ENCODE results near the gene SUPT3H. TPM values are rescaled to one million over a fixed set of nuclear protein-coding genes. Genes with fewer than 3 reads are reported as not detected.

The SUPT3H gene
- total RNA-seq, 1 donor from 2014 or later: 9.9 TPM

DNA sequence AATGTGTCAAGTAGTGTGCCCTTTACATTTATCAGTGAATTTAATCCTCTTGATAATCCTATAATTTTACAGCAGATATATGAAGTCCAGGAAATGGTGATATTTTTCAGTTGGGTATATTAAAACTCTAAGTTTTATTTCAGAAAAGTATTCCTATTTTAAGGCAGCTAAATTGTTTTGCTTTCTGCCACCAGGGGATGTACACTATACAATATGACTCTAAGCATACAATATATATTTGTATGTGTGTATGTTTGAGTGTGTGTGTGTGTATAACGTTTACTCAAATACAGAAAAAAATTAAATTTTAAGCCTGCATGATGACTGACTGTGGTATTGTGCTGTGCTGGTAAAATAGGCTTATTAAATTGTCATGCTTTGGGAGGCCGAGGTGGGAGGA is 151.7 kb downstream of the SUPT3H start:
- Histone ChIP-seq H3K4me3 (ENCODE audit: low read length in 3 of 3) (no peak overlapping the region), H3K27me3 (ENCODE audit: control insufficient read depth in 3 of 3, insufficient read depth in 3 of 3, low read length in 3 of 3) (no peaks in the 10 kb centered on the region), H3K4me1 (ENCODE audit: control insufficient read depth in 3 of 3, insufficient read depth in 3 of 3, low read length in 3 of 3) (no peaks in the 10 kb centered on the region), H3K36me3 (ENCODE audit: control insufficient read depth in 3 of 3, insufficient read depth in 3 of 3, low read length in 3 of 3) (no peaks in the 10 kb centered on the region), H3K27ac (ENCODE audit: low read depth, low read length) (no peak overlapping the region), H3K9ac (ENCODE audit: low read depth in 1 of 3, low read length in 3 of 3) (no peak overlapping the region), H3K9me3 (ENCODE audit: control insufficient read depth in 3 of 3, low read length in 3 of 3) (peaks cover 0 to 2% (median 0%) of the 10 kb centered on the region in 3 donors)

DNA sequence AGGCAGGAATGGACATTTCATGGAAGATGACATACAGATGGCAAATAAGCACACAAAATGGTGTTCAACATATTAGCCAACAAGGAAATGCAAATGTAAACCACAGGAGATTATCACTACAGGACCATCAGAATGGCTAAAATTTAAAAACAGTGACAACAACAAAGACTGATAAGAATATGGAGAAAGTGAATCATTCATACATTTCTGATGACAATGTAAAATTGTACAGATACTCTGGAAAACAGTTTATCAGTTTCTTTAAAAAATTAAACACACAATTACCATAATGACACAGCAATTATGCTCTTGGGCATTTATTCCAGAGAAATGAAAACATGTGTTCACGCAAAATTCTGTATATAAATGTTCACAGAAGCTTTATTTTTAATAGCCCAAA is 155.4 kb downstream of the SUPT3H start:
- Histone ChIP-seq H3K27me3 (ENCODE audit: control insufficient read depth in 3 of 3, insufficient read depth in 3 of 3, low read length in 3 of 3) (no peaks in the 10 kb centered on the region), H3K4me3 (ENCODE audit: low read length in 3 of 3) (no peak overlapping the region), H3K27ac (ENCODE audit: low read depth, low read length) (no peak overlapping the region), H3K36me3 (ENCODE audit: control insufficient read depth in 3 of 3, insufficient read depth in 3 of 3, low read length in 3 of 3) (no peaks in the 10 kb centered on the region), H3K4me1 (ENCODE audit: control insufficient read depth in 3 of 3, insufficient read depth in 3 of 3, low read length in 3 of 3) (no peaks in the 10 kb centered on the region), H3K9me3 (ENCODE audit: control insufficient read depth in 3 of 3, low read length in 3 of 3) (no peaks in the 10 kb centered on the region), H3K9ac (ENCODE audit: low read depth in 1 of 3, low read length in 3 of 3) (no peak overlapping the region)

DNA sequence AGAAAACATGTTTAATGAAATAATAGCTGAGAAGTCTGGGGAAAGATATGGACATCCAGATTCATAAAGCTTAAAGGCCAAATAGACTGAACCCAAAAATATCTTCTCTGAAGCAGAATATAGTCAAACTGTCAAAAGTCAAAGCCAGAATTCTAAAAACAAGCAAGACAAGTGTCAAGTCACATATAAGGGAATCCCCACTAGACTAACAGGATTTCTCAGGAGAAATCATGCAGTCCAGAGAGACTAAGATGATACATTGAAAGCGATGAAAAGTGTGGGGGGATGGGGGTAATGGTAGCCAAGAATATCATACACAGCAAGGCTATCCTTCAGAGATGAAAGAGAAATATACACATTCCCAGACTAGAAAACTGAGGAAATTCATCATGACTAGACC is 162.0 kb downstream of the SUPT3H start:
- no peaks in the 10 kb centered on the region for H3K4me1 ChIP-seq (ENCODE audit: control insufficient read depth in 3 of 3, insufficient read depth in 3 of 3, low read length in 3 of 3)
- no peaks in the 10 kb centered on the region for H3K36me3 ChIP-seq (ENCODE audit: control insufficient read depth in 3 of 3, insufficient read depth in 3 of 3, low read length in 3 of 3)
- H3K27me3 ChIP-seq (ENCODE audit: control insufficient read depth in 3 of 3, insufficient read depth in 3 of 3, low read length in 3 of 3): no peaks in the 10 kb centered on the region
- H3K4me3 ChIP-seq (ENCODE audit: low read length in 3 of 3): no peak overlapping the region
- H3K9ac ChIP-seq (ENCODE audit: low read depth in 1 of 3, low read length in 3 of 3): no peak overlapping the region
- H3K27ac ChIP-seq (ENCODE audit: low read depth, low read length): no peak overlapping the region
- peaks cover 0 to 7% (median 3%) of the 10 kb centered on the region in 3 donors for H3K9me3 ChIP-seq (ENCODE audit: control insufficient read depth in 3 of 3, low read length in 3 of 3)

DNA sequence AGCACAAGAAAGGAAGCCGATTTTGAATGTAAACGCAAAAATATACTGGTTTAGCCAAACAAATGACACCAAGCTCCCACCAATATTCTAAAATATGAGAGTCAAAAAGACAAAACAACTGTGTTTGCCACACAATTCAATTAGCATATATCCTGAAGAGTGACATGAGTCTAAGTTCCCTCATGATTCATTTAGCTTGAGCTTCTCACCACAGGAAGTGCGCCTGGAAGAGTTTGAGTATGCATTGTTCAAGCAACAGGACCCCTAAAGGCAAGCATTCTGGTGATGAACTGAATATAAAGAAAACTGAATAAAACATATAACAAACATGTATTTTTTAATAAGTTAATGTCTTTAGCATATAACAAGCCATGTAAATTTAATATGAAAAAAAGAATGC is 164.8 kb downstream of the SUPT3H start:
- peaks cover 0 to 11% (median 5%) of the 10 kb centered on the region in 3 donors for H3K9me3 ChIP-seq (ENCODE audit: control insufficient read depth in 3 of 3, low read length in 3 of 3)
- no peaks in the 10 kb centered on the region for H3K4me1 ChIP-seq (ENCODE audit: control insufficient read depth in 3 of 3, insufficient read depth in 3 of 3, low read length in 3 of 3)
- no peaks in the 10 kb centered on the region for H3K36me3 ChIP-seq (ENCODE audit: control insufficient read depth in 3 of 3, insufficient read depth in 3 of 3, low read length in 3 of 3)
- no peak overlapping the region for H3K4me3 ChIP-seq (ENCODE audit: low read length in 3 of 3)
- H3K9ac ChIP-seq (ENCODE audit: low read depth in 1 of 3, low read length in 3 of 3): no peak overlapping the region
- no peak overlapping the region for H3K27ac ChIP-seq (ENCODE audit: low read depth, low read length)
- H3K27me3 ChIP-seq (ENCODE audit: control insufficient read depth in 3 of 3, insufficient read depth in 3 of 3, low read length in 3 of 3): no peaks in the 10 kb centered on the region

DNA sequence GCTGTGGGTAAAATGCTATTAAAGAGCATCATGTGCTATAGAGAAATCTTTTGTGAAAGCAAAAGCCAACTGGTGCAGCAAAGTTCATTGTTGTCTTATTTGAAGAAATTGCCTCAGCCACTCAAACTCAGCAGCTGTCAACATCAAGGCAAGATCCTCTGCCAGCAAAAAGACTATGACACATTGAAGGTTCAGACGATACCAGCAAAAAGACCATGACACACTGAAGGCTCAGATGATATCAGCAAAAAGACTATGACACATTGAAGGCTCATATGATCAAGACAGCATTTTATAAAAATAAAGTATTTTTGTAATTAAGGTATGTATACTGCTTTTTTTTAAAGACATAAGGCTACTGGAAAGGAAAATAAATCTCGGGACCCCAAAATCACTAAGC is 168.0 kb downstream of the SUPT3H start:
- no peak overlapping the region for H3K4me3 ChIP-seq (ENCODE audit: low read length in 3 of 3)
- no peaks in the 10 kb centered on the region for H3K36me3 ChIP-seq (ENCODE audit: control insufficient read depth in 3 of 3, insufficient read depth in 3 of 3, low read length in 3 of 3)
- peaks cover 0 to 4% (median 2%) of the 10 kb centered on the region in 3 donors for H3K9me3 ChIP-seq (ENCODE audit: control insufficient read depth in 3 of 3, low read length in 3 of 3)
- no peaks in the 10 kb centered on the region for H3K27me3 ChIP-seq (ENCODE audit: control insufficient read depth in 3 of 3, insufficient read depth in 3 of 3, low read length in 3 of 3)
- no peak overlapping the region for H3K9ac ChIP-seq (ENCODE audit: low read depth in 1 of 3, low read length in 3 of 3)
- no peaks in the 10 kb centered on the region for H3K4me1 ChIP-seq (ENCODE audit: control insufficient read depth in 3 of 3, insufficient read depth in 3 of 3, low read length in 3 of 3)
- H3K27ac ChIP-seq (ENCODE audit: low read depth, low read length): no peak overlapping the region

DNA sequence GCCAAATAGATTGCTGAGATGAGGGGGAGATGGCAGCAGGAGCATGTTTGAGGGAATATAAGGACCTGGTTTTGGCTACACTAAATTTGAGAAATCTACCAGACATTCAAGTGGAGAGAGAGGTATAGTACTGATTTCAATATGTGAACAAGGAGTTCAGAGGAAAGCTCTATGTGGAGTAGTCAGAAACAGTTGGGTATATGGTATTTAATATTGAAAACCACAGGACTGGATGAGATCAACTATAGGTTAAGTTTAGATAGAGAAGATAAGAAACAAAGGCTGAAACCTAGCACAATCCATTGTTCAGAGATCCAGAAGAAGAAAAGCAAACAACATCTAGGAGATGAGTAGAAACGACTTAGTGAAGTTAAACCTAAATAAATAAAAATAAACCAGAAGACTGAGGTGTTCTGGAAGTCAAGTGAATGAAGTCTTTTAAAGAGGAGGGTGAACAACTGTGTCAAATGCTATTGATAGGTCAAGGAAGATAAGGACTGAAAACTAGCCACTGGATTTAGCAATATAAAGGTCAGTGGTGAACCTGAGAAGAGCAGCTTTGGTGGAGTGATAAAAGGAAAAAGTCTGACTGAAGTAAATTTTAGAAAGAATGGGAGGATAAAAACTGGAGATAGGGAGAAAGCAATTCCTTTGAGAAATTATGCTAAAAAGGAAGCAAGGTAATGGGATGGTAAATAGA is 170.8 kb downstream of the SUPT3H start:
- Histone ChIP-seq H3K4me3 (ENCODE audit: low read length in 3 of 3) (no peak overlapping the region), H3K9me3 (ENCODE audit: control insufficient read depth in 3 of 3, low read length in 3 of 3) (peaks cover 0 to 3% (median 2%) of the 10 kb centered on the region in 3 donors), H3K27me3 (ENCODE audit: control insufficient read depth in 3 of 3, insufficient read depth in 3 of 3, low read length in 3 of 3) (no peaks in the 10 kb centered on the region), H3K4me1 (ENCODE audit: control insufficient read depth in 3 of 3, insufficient read depth in 3 of 3, low read length in 3 of 3) (no peaks in the 10 kb centered on the region), H3K27ac (ENCODE audit: low read depth, low read length) (no peak overlapping the region), H3K36me3 (ENCODE audit: control insufficient read depth in 3 of 3, insufficient read depth in 3 of 3, low read length in 3 of 3) (no peaks in the 10 kb centered on the region), H3K9ac (ENCODE audit: low read depth in 1 of 3, low read length in 3 of 3) (no peak overlapping the region)

DNA sequence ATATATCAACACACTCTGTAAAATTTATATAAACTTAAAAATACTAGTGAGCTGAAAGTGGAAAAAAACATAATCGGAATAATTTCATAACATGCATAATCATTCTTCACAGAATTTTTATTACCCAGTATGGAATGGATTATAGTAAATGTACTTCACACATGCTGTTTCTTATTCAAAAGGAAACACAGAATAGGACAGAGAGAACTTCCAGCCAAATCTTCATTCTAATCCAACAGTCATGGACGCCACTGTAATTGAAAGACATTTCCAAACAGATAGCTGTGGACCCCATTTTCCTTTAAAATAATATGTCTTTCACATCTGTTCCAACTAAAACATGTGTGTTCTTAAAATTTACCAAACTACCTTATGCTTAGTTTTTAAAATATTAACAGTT is 176.2 kb downstream of the SUPT3H start:
- Histone ChIP-seq H3K9ac (ENCODE audit: low read depth in 1 of 3, low read length in 3 of 3) (no peak overlapping the region), H3K4me3 (ENCODE audit: low read length in 3 of 3) (no peak overlapping the region), H3K27me3 (ENCODE audit: control insufficient read depth in 3 of 3, insufficient read depth in 3 of 3, low read length in 3 of 3) (no peaks in the 10 kb centered on the region), H3K9me3 (ENCODE audit: control insufficient read depth in 3 of 3, low read length in 3 of 3) (no peaks in the 10 kb centered on the region), H3K27ac (ENCODE audit: low read depth, low read length) (no peak overlapping the region), H3K4me1 (ENCODE audit: control insufficient read depth in 3 of 3, insufficient read depth in 3 of 3, low read length in 3 of 3) (no peaks in the 10 kb centered on the region), H3K36me3 (ENCODE audit: control insufficient read depth in 3 of 3, insufficient read depth in 3 of 3, low read length in 3 of 3) (no peaks in the 10 kb centered on the region)

DNA sequence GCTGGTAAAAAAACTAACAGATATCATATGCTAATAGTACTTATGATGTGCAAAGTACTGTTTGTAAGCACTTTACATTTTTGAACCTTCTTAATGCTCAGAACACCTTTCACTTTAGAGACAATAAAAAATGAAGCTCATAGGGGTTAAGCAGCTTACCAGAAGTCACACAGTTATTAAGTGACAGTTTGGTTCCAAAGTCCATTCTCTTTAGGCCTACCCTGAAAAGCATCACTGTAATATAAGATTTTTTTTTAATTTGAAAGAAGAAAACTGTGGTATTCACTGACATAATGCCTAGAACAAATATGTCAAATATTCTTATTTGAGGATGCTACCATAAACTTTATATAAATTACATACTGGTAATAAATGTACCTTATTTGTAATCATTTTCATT is 177.2 kb downstream of the SUPT3H start:
- no peak overlapping the region for H3K9ac ChIP-seq (ENCODE audit: low read depth in 1 of 3, low read length in 3 of 3)
- H3K27ac ChIP-seq (ENCODE audit: low read depth, low read length): no peak overlapping the region
- H3K4me3 ChIP-seq (ENCODE audit: low read length in 3 of 3): no peak overlapping the region
- no peaks in the 10 kb centered on the region for H3K36me3 ChIP-seq (ENCODE audit: control insufficient read depth in 3 of 3, insufficient read depth in 3 of 3, low read length in 3 of 3)
- H3K27me3 ChIP-seq (ENCODE audit: control insufficient read depth in 3 of 3, insufficient read depth in 3 of 3, low read length in 3 of 3): no peaks in the 10 kb centered on the region
- no peaks in the 10 kb centered on the region for H3K9me3 ChIP-seq (ENCODE audit: control insufficient read depth in 3 of 3, low read length in 3 of 3)
- no peaks in the 10 kb centered on the region for H3K4me1 ChIP-seq (ENCODE audit: control insufficient read depth in 3 of 3, insufficient read depth in 3 of 3, low read length in 3 of 3)

DNA sequence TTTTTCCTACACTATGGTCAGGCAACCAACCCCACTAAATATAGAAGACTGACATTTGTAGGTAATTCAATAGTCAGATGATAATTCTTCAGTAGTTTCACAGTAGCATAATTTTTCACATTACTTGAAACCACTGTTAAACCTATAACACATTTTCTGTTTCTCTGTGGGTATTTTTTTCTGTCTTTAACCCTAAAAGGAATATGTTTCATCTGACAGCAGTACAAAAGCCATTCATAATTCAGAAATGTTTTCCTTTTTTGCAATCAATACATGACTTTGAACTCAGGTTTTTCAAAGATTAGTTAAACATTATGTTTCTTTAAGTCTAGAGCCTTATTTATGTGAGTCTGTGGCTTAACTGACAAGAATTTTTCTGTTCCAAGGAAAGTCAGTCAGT is 178.2 kb downstream of the SUPT3H start:
- Histone ChIP-seq H3K9ac (ENCODE audit: low read depth in 1 of 3, low read length in 3 of 3) (no peak overlapping the region), H3K9me3 (ENCODE audit: control insufficient read depth in 3 of 3, low read length in 3 of 3) (no peaks in the 10 kb centered on the region), H3K36me3 (ENCODE audit: control insufficient read depth in 3 of 3, insufficient read depth in 3 of 3, low read length in 3 of 3) (no peaks in the 10 kb centered on the region), H3K27ac (ENCODE audit: low read depth, low read length) (no peak overlapping the region), H3K27me3 (ENCODE audit: control insufficient read depth in 3 of 3, insufficient read depth in 3 of 3, low read length in 3 of 3) (no peaks in the 10 kb centered on the region), H3K4me3 (ENCODE audit: low read length in 3 of 3) (no peak overlapping the region), H3K4me1 (ENCODE audit: control insufficient read depth in 3 of 3, insufficient read depth in 3 of 3, low read length in 3 of 3) (no peaks in the 10 kb centered on the region)

DNA sequence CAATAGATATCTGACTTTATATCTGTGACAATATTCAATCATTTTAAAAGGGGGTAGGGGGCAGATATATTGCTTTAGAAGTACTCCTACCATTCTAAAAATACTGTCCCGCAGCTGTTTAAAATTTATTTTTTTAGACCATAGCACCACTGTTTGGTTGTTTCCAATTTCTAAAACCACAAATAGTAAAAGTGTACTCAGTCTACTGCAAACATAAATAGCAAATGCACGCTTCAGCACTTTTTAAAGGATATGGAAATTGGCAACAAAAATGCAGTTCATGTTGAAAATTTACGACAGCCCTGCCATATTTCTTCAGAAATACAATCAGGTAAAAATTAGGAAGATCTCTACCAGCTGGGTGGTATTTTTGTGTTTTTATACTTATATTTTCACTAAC is 181.6 kb downstream of the SUPT3H start:
- H3K9ac ChIP-seq (ENCODE audit: low read depth in 1 of 3, low read length in 3 of 3): no peak overlapping the region
- H3K36me3 ChIP-seq (ENCODE audit: control insufficient read depth in 3 of 3, insufficient read depth in 3 of 3, low read length in 3 of 3): no peaks in the 10 kb centered on the region
- H3K4me1 ChIP-seq (ENCODE audit: control insufficient read depth in 3 of 3, insufficient read depth in 3 of 3, low read length in 3 of 3): no peaks in the 10 kb centered on the region
- no peak overlapping the region for H3K4me3 ChIP-seq (ENCODE audit: low read length in 3 of 3)
- H3K27ac ChIP-seq (ENCODE audit: low read depth, low read length): no peak overlapping the region
- H3K9me3 ChIP-seq (ENCODE audit: control insufficient read depth in 3 of 3, low read length in 3 of 3): no peaks in the 10 kb centered on the region
- H3K27me3 ChIP-seq (ENCODE audit: control insufficient read depth in 3 of 3, insufficient read depth in 3 of 3, low read length in 3 of 3): no peaks in the 10 kb centered on the region

Measured in skeletal muscle tissue (tissue), 4 donors.